Activated T-cell treated with anti-CD3 and anti-CD28 coated beads, Interleukin-2, amount 50 U/mL, for 24 hours (primary cell): ENCODE measurements around the gene ABCC2.
A peak's percentile ranks its signal among the peaks of the same experiment; 100 is the strongest.
"Not testable (repeated sequence)": the region's sequence is repeated elsewhere in the genome, so short reads cannot be mapped to it uniquely, and the experiment has no call there.

ENCODE experiments used
- DNase-seq: peaks from one replicate; pipeline ENCODE4 v3.0.0-alpha.2; 2020
- H3K27ac Mint-ChIP-seq: 2 replicates; pipeline ENCODE4 v1.8.0; 2020; ENCODE audit warnings: mild to moderate bottlenecking, mixed read lengths
- H3K27me3 Mint-ChIP-seq: 2 replicates; pipeline ENCODE4 v1.8.0; 2020; ENCODE audit warnings: mixed read lengths
- H3K36me3 Mint-ChIP-seq: 2 replicates; pipeline ENCODE4 v1.8.0; 2020; ENCODE audit warnings: low read depth, mixed read lengths
- H3K4me1 Mint-ChIP-seq: 2 replicates; pipeline ENCODE4 v1.8.0; 2020; ENCODE audit warnings: low read depth, mixed read lengths
- H3K4me3 Mint-ChIP-seq: 2 replicates; pipeline ENCODE4 v1.8.0; 2020; ENCODE audit warnings: mild to moderate bottlenecking, moderate library complexity, mixed read lengths
- H3K9me3 Mint-ChIP-seq: 2 replicates; pipeline ENCODE4 v1.8.0; 2020; ENCODE audit warnings: mixed read lengths

ABCC2 gene

DNA sequence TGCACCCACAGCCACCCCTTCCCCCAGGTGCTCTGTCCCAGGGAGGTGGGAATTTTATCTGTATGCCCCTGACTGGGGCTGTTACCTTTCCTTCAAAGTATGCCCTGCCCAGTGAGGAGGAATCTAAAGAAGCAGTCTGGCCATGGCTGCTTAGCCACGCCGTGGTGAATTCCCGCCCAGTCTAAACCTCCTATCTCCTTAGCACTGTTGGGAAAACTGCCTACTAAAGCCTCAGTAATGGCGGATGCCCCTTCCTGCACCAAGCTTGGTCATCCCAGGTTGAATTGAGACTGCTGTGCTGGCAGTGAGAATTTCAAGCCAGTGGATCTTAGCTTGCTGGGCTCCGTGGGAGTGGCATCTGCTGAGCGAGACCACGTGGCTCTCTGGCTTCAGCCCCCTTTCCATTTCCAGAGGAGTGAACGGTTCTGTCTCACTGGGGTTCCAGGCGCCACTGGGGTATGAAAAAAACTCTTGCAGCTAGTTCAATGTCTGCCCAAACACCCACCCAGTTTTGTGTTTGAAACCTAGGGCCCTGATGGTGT, 87.2 kb downstream of the ABCC2 start:
- no peak for DNase-seq
- Mint-ChIP-seq H3K4me3 (no peak overlapping the region), H3K27ac (no peak overlapping the region), H3K27me3 (peaks cover 96% of the 10 kb centered on the region), H3K9me3 (peaks cover 23% of the 10 kb centered on the region), H3K36me3 (no peaks in the 10 kb centered on the region), H3K4me1 (peaks cover 24% of the 10 kb centered on the region)

- Mint-ChIP-seq H3K36me3 (no peaks in the 10 kb centered on the region), H3K27ac (peak overlapping the region; percentile 64), H3K9me3 (peaks cover 21% of the 10 kb centered on the region), H3K4me3 (peak overlapping the region; percentile 37), H3K27me3 (peaks cover 95% of the 10 kb centered on the region), H3K4me1 (peaks cover 24% of the 10 kb centered on the region)
- DNase-seq = peak; percentile 65
Observed at GRCh38 chr10:99870123-99870730, 87.8 kb downstream of the ABCC2 start.

GRCh38 chr10:99872367-99873162, 90.1 kb downstream of the ABCC2 start:
- no peak for DNase-seq
- Mint-ChIP-seq H3K4me3 (no peak overlapping the region), H3K27ac (no peak overlapping the region), H3K4me1 (peaks cover 24% of the 10 kb centered on the region), H3K9me3 (no peaks in the 10 kb centered on the region), H3K27me3 (peaks cover 88% of the 10 kb centered on the region), H3K36me3 (peaks cover 17% of the 10 kb centered on the region)

DNA sequence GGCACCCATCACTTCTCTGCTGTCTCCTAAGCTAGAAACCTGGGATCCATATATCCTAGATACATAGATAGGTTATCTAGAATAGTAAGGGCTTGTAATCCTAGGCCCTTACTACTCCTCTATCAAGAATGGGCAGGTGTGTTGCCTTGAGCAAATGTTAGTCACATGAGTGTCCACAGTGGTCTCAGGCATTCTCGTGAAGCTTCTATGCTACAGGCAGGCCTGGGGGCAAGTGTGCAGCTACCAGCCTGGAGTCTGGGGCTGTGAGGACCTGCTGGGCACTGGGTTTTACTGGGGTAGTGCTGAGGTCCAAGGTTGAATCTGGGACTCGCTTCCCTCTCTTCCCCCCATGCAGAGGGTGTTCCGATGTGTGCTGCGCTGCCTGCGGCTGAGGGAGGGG, 91.4 kb downstream of the ABCC2 start:
- H3K4me1 Mint-ChIP-seq = peaks cover 27% of the 10 kb centered on the region
- H3K9me3 Mint-ChIP-seq = no peaks in the 10 kb centered on the region
- no peak overlapping the region for H3K27ac Mint-ChIP-seq
- DNase-seq = no peak
- no peak overlapping the region for H3K4me3 Mint-ChIP-seq
- H3K27me3 Mint-ChIP-seq = peaks cover 75% of the 10 kb centered on the region
- peaks cover 25% of the 10 kb centered on the region for H3K36me3 Mint-ChIP-seq

GRCh38 chr10:99874341-99875085, 92.1 kb downstream of the ABCC2 start:
- H3K27ac Mint-ChIP-seq = no peak overlapping the region
- DNase-seq = no peak
- peaks cover 26% of the 10 kb centered on the region for H3K4me1 Mint-ChIP-seq
- no peak overlapping the region for H3K4me3 Mint-ChIP-seq
- H3K9me3 Mint-ChIP-seq = no peaks in the 10 kb centered on the region
- peaks cover 68% of the 10 kb centered on the region for H3K27me3 Mint-ChIP-seq
- peaks cover 28% of the 10 kb centered on the region for H3K36me3 Mint-ChIP-seq

- H3K27ac Mint-ChIP-seq = no peak overlapping the region
- no peaks in the 10 kb centered on the region for H3K9me3 Mint-ChIP-seq
- no peak overlapping the region for H3K4me3 Mint-ChIP-seq
- peaks cover 59% of the 10 kb centered on the region for H3K27me3 Mint-ChIP-seq
- DNase-seq = no peak
- peaks cover 17% of the 10 kb centered on the region for H3K4me1 Mint-ChIP-seq
- peaks cover 37% of the 10 kb centered on the region for H3K36me3 Mint-ChIP-seq
Observed at GRCh38 chr10:99875473-99875872, 93.0 kb downstream of the ABCC2 start.

DNA sequence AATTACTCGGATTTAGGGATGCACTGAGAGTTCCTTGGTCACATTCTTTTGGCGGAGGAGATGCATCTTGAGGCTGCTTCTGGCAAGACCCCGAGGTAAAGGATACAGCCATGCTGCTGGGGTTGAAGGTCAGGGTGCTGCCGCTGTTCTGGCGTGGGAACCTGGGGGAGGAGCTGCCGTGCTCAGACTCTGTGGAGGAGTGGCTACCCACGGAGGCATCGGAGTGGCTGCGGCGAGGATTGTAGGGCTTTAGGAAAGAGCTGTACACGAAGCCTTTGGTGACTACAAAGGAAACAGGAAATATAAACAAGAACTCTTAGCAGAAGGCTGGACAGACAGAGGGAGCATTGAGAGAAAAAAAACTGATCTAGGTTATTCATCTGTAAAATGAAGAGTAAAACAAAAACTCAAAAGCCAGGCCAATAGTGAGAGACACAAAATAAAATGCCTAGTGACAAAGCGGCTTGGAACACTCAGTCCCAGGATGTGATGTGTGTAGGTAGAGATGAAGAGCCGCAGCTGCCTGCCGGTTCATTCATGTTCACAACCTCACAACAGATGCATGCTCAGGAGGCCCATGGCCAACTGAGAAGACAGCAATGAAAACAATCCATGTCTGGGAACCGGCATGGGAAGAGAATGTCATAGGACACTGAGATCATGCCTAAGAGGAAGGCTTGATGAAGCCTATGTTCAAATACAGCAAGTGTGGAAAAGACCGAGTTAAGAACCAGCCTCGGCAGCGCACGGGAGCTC, 97.8 kb downstream of the ABCC2 start:
- no peak for DNase-seq
- no peak overlapping the region for H3K27ac Mint-ChIP-seq
- no peaks in the 10 kb centered on the region for H3K9me3 Mint-ChIP-seq
- H3K4me3 Mint-ChIP-seq = no peak overlapping the region
- peaks cover 7% of the 10 kb centered on the region for H3K4me1 Mint-ChIP-seq
- peaks cover 16% of the 10 kb centered on the region for H3K27me3 Mint-ChIP-seq
- H3K36me3 Mint-ChIP-seq = peaks cover 52% of the 10 kb centered on the region

- peaks cover 7% of the 10 kb centered on the region for H3K4me1 Mint-ChIP-seq
- no peak for DNase-seq
- H3K27ac Mint-ChIP-seq = no peak overlapping the region
- no peak overlapping the region for H3K4me3 Mint-ChIP-seq
- peaks cover 6% of the 10 kb centered on the region for H3K27me3 Mint-ChIP-seq
- H3K36me3 Mint-ChIP-seq = peaks cover 53% of the 10 kb centered on the region
- H3K9me3 Mint-ChIP-seq = no peaks in the 10 kb centered on the region
Observed at GRCh38 chr10:99881371-99881770, 98.9 kb downstream of the ABCC2 start.

DNA sequence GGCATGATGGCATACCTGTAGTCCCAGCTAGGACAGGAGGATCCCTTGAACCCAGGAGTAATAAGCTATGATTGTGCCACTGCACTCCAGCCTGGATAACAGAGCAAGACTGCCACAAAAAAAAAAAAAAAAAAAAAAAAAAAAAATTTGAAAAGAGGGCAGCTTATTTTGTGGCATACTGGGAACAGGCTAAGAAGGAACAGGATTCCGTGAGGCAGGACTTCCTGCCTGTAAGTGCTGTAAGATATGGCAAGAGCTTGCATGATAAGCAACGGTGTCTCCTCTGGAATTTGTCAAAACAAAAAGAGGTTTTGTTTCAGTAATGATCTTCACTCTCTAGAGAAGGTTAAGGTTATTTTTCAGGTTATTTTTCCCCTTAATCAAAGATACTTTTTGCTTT, 101.1 kb downstream of the ABCC2 start:
- Mint-ChIP-seq H3K9me3 (no peaks in the 10 kb centered on the region), H3K27ac (no peak overlapping the region), H3K4me1 (peaks cover 4% of the 10 kb centered on the region), H3K27me3 (no peaks in the 10 kb centered on the region), H3K36me3 (peaks cover 44% of the 10 kb centered on the region), H3K4me3 (no peak overlapping the region)
- no peak for DNase-seq

DNA sequence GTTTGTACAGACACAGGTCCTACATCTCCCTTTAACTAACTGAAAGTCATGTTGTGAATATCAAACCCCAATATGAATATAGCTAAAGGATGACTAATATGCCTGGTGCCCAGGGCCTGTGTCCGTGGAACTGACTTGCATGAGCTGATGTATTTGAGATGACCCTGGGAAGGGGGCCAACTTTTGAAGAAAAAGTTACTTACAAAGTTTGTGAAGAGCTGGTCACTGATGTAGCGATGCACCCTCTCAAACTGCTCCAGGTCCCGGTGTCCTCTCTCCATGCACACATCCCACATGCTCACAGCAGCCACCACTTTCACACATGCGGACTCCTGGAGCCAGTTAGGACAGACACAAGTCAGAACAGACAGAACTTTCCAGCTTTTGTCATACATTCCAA, 106.2 kb downstream of the ABCC2 start:
- DNase-seq = no peak
- Mint-ChIP-seq H3K27me3 (no peaks in the 10 kb centered on the region), H3K27ac (no peak overlapping the region), H3K9me3 (no peaks in the 10 kb centered on the region), H3K4me1 (no peaks in the 10 kb centered on the region), H3K36me3 (peaks cover 33% of the 10 kb centered on the region), H3K4me3 (no peak overlapping the region)

- DNase-seq = no peak
- Mint-ChIP-seq H3K9me3 (no peaks in the 10 kb centered on the region), H3K4me3 (no peak overlapping the region), H3K36me3 (peaks cover 38% of the 10 kb centered on the region), H3K27me3 (no peaks in the 10 kb centered on the region), H3K27ac (no peak overlapping the region), H3K4me1 (no peaks in the 10 kb centered on the region)
Observed at GRCh38 chr10:99894613-99895012, 112.2 kb downstream of the ABCC2 start.

DNA sequence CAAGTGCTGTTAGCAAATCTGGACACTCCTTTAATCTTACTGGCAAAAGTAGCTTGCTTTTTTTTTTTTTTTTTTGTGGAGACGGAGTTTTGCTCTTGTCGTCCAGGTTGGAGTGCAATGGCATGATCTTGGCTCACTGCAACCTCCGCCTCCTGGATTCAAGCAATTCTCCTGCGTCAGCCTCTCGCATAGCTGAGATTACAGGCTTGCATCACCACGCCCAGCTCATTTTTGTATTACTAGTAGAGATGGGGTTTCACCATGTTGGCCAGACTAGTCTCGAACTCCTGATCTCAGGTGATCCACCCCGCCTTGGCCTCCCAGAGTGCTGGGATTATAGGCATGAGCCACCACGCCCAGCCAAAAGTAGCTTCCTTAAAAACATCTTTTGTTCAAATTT, 112.6 kb downstream of the ABCC2 start:
- not testable (repeated sequence) for H3K27ac Mint-ChIP-seq, H3K4me3 Mint-ChIP-seq, DNase-seq, H3K9me3 Mint-ChIP-seq, H3K4me1 Mint-ChIP-seq, H3K27me3 Mint-ChIP-seq
- H3K36me3 Mint-ChIP-seq = peaks cover 39% of the 10 kb centered on the region

- Mint-ChIP-seq H3K4me1 (no peaks in the 10 kb centered on the region), H3K27ac (no peak overlapping the region), H3K4me3 (no peak overlapping the region), H3K36me3 (peaks cover 37% of the 10 kb centered on the region), H3K9me3 (no peaks in the 10 kb centered on the region), H3K27me3 (no peaks in the 10 kb centered on the region)
- no peak for DNase-seq
Observed at GRCh38 chr10:99895867-99896266, 113.4 kb downstream of the ABCC2 start.
